HCT116 (cell line): ENCODE results near the gene POLR3F. TPM values are rescaled to one million over a fixed set of nuclear protein-coding genes. Genes with fewer than 3 reads are reported as not detected.

Experiments
- ATAC-seq: fragments of 200-7000 bp; cut with Tn5 transposase; 2 replicates; pipeline ENCODE4 v1.9.1; 2020; ENCODE audit warnings: mild to moderate bottlenecking, moderate library complexity
- BruUV-seq: library from RNA; stranded (reverse); fragments of 400-500 nt; replicated peaks from 2 replicates; lab custom pipeline; 2021; lab: Mats Ljungman, UMichigan
- CTCF ChIA-PET: fragments of 300-600 bp; sonication (Branson Sonifier 250); formaldehyde crosslinking; loops from one replicate; lab custom pipeline; 2021; ENCODE audit warnings: antibody characterized with exemption; lab: Charles Lee
- POLR2A ChIA-PET: fragments of 300-600, 350-600 bp; sonication (Branson Sonifier 250); formaldehyde crosslinking; loops from one replicate; lab custom pipeline; 2021; ENCODE audit warnings: antibody characterized with exemption; lab: Charles Lee
- RAD21 ChIA-PET, 2 experiments: fragments of 300-600 bp; sonication (Branson Sonifier 250); formaldehyde crosslinking; loops; one replicate each; lab custom pipeline; 2023; ENCODE audit warnings: low total read pairs in 2 of 2; ENCODE audit not compliant: uncharacterized antibody in 2 of 2, unreplicated experiment in 2 of 2, low non-redundant PET in 1 of 2; lab: Charles Lee
- DNase-seq: peaks from one replicate; pipeline ENCODE4 v3.0.0-alpha.2; 2010; ENCODE audit warnings: low read depth, low spot score
- H2AFZ ChIP-seq: fragments of 200-600 bp; shearing (Covaris generic), sonication (generic); 2 replicates; pipeline ENCODE4 v1.6.1; 2017; ENCODE audit warnings: low read depth, mixed run types, mixed read lengths, antibody characterized with exemption, low read length; ENCODE audit not compliant: poor library complexity, severe bottlenecking
- H3K27ac ChIP-seq: 2 replicates; pipeline ENCODE4 v1.5.1; 2012; ENCODE audit warnings: low read depth, low read length
- H3K27me3 ChIP-seq: fragments of 200-600 bp; sonication (generic); 2 replicates; pipeline ENCODE4 v1.6.1; 2016; ENCODE audit warnings: mixed run types, low read length, mixed read lengths; ENCODE audit not compliant: insufficient read depth
- H3K36me3 ChIP-seq, 2 experiments: fragments of 200-500 bp in 1 of 2; fragments of 200-600 bp in 1 of 2; sonication (Bioruptor generic) in 1 of 2; sonication (generic) in 1 of 2; 2 replicates each; pipeline versions ENCODE4 v1.5.1 to v1.6.1; 2014 to 2016; ENCODE audit warnings: low read length in 2 of 2, inconsistent platforms in 1 of 2, mixed read lengths in 1 of 2, mixed run types in 1 of 2; ENCODE audit not compliant: insufficient read depth in 2 of 2, control insufficient read depth in 1 of 2
- H3K4me1 ChIP-seq, 2 experiments: fragments of 200-600 bp in 1 of 2; sonication (generic) in 1 of 2; 2 replicates each; pipeline versions ENCODE4 v1.5.1 to v1.6.1; 2012 to 2017; ENCODE audit warnings: low read length in 2 of 2, inconsistent platforms in 1 of 2, mild to moderate bottlenecking in 1 of 2, mixed read lengths in 1 of 2, mixed run types in 1 of 2, moderate library complexity in 1 of 2; ENCODE audit not compliant: insufficient read depth in 2 of 2, control insufficient read depth in 1 of 2
- H3K4me2 ChIP-seq: fragments of 200-600 bp; sonication (generic); 2 replicates; pipeline ENCODE4 v1.6.1; 2017; ENCODE audit warnings: mixed run types, low read length, mixed read lengths
- H3K4me3 ChIP-seq, 2 experiments: fragments of 200-600 bp in 1 of 2; sonication (generic) in 1 of 2; replicated peaks in 1 of 2; 2 replicates each; pipeline ENCODE4 v1.5.1; 2011 to 2016; ENCODE audit warnings: low read length in 2 of 2, control low read depth in 1 of 2, low read depth in 1 of 2, mild to moderate bottlenecking in 1 of 2, mixed read lengths in 1 of 2, mixed run types in 1 of 2
- H3K79me2 ChIP-seq: fragments of 200-600 bp; sonication (generic); 2 replicates; pipeline ENCODE4 v1.6.1; 2017; ENCODE audit warnings: mild to moderate bottlenecking, mixed run types, low read length, moderate library complexity, mixed read lengths; ENCODE audit not compliant: insufficient read depth
- H3K9ac ChIP-seq: fragments of 200-600 bp; sonication (generic); 2 replicates; pipeline ENCODE4 v1.6.1; 2016; ENCODE audit warnings: low read length, mixed read lengths
- H3K9me2 ChIP-seq: fragments of 200-600 bp; sonication (generic), shearing (Covaris generic); 2 replicates; pipeline ENCODE4 v1.6.1; 2017; ENCODE audit warnings: mixed run types, mild to moderate bottlenecking, moderate library complexity; ENCODE audit not compliant: insufficient read depth
- H3K9me3 ChIP-seq, 2 experiments: fragments of 200-500 bp in 1 of 2; fragments of 200-600 bp in 1 of 2; sonication (Bioruptor generic) in 1 of 2; sonication (generic) in 1 of 2; 2 replicates each; pipeline ENCODE4 v1.6.1; 2014 to 2017; ENCODE audit warnings: low read length in 2 of 2, mixed read lengths in 2 of 2, inconsistent platforms in 1 of 2, low read depth in 1 of 2, mild to moderate bottlenecking in 1 of 2, mixed run types in 1 of 2, moderate library complexity in 1 of 2; ENCODE audit not compliant: control insufficient read depth in 1 of 2, insufficient read depth in 1 of 2
- H4K20me1 ChIP-seq: fragments of 200-600 bp; sonication (generic), shearing (Covaris generic); 2 replicates; pipeline ENCODE4 v1.6.1; 2017; ENCODE audit warnings: mixed run types, mild to moderate bottlenecking, moderate library complexity; ENCODE audit not compliant: insufficient read depth
- CBX3 ChIP-seq: IDR thresholded peaks from 2 replicates; pipeline ENCODE4 v1.6.1; 2012; ENCODE audit warnings: low read depth
- EGR1 ChIP-seq: IDR thresholded peaks from 2 replicates; pipeline ENCODE4 v1.6.1; 2012; ENCODE audit warnings: low read depth
- EZH2 ChIP-seq: fragments of 200-600 bp; sonication (generic); IDR thresholded peaks from 2 replicates; pipeline ENCODE4 v1.6.1; 2017; ENCODE audit warnings: antibody characterized with exemption, mixed run types
- POLR2AphosphoS5 ChIP-seq: IDR thresholded peaks from 2 replicates; pipeline ENCODE4 v1.6.1; 2011; ENCODE audit warnings: mild to moderate bottlenecking, low read depth, low read length, moderate library complexity
- RAD21 ChIP-seq: IDR thresholded peaks from 2 replicates; pipeline ENCODE4 v1.6.1; 2012; ENCODE audit warnings: low read depth, mild to moderate bottlenecking
- SP1 ChIP-seq: IDR thresholded peaks from 2 replicates; pipeline ENCODE4 v1.6.1; 2012; ENCODE audit warnings: low read depth
- YY1 ChIP-seq: IDR thresholded peaks from 2 replicates; pipeline ENCODE4 v1.6.1; 2011; ENCODE audit warnings: low read length, low read depth, moderate library complexity, mild to moderate bottlenecking; ENCODE audit not compliant: insufficient replicate concordance; ENCODE audit errors: extremely low read depth
- ZFX ChIP-seq: fragments of 450-650 bp; IDR thresholded peaks from 2 replicates; pipeline ENCODE4 v1.6.1; 2017
- intact Hi-C: fragments of 100-400 bp; cut with micrococcal nuclease; formaldehyde crosslinking; loops from 2 replicates; pipeline ENCODE4 v1.10.0; 2022
- total RNA-seq: library from RNA; stranded (reverse); gene quantifications from one replicate; pipeline ENCODE4 v1.2.1, GENCODE V29; 2021; ENCODE audit not compliant: unreplicated experiment
- TF ChIP-seq, protein P1 (sequence below), 3 experiments: fragments of 200-600 bp in 1 of 3; sonication (generic) in 1 of 3; IDR thresholded peaks in 2 of 3; conservative IDR thresholded peaks in 1 of 3; 2 replicates each; pipeline ENCODE4 v1.5.1; 2012 to 2017; ENCODE audit warnings: low read depth in 2 of 3, low read length in 2 of 3, antibody characterized with exemption in 1 of 3, borderline replicate concordance in 1 of 3, control low read depth in 1 of 3, mild to moderate bottlenecking in 1 of 3, mixed read lengths in 1 of 3, mixed run types in 1 of 3, moderate library complexity in 1 of 3; ENCODE audit not compliant: insufficient read depth in 1 of 3
- TF ChIP-seq, protein P2 (sequence below): IDR thresholded peaks from 2 replicates; pipeline ENCODE4 v1.6.1; 2011; ENCODE audit warnings: mild to moderate bottlenecking, low read length, moderate library complexity; ENCODE audit not compliant: insufficient replicate concordance; ENCODE audit errors: extremely low read depth

Gene POLR3F
- total RNA-seq, 1 experiment from 2014 or later = 11.4 TPM

DNA sequence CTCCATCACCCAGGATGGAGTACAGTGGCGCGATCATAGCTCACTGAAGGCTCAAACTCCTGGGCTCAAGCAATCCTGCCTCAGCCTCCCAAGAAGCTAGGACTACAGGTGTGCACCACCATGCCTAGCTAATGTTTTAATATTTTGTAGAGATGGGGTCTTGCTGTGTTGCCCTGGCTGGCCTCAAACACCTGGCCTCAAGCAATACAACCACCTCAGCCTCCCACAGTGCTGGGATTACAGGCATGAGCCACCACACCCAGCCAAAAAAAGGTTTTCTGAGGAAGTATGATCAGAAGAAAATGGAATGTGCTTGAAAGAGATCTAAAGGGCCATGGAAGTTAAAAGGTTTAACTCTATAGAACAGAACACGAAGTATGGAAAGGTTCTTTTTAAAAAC, 21.1 kb downstream of the POLR3F start:
- H3K36me3 ChIP-seq = peaks cover 23 to 27% of the 10 kb centered on the region in 2 experiments; a peak in 3 of 4 replicates
- CTCF ChIA-PET = no interaction called here

More for the DNA sequence above, 21.1 kb downstream of the POLR3F start:
- H4K20me1 ChIP-seq = no peaks in the 10 kb centered on the region
- DNase-seq (no peak), ATAC-seq (no peak)
- no peak overlapping the region for H3K4me2 ChIP-seq
- no peak overlapping the region for H3K4me3 ChIP-seq
- no TSS peak for BruUV-seq
- no peaks in the 10 kb centered on the region for H3K79me2 ChIP-seq
- no peak overlapping the region for H2AFZ ChIP-seq
- ChIA-PET RAD21 (no interaction called here), POLR2A (no interaction called here)
- H3K27me3 ChIP-seq = no peaks in the 10 kb centered on the region
- TF ChIP-seq EGR1 (no peak), ZFX (no peak), EZH2 (no peak), SP1 (no peak), CBX3 (no peak), POLR2AphosphoS5 (no peak), YY1 (no peak), RAD21 (no peak)
- TF ChIP-seq, protein P1, sequence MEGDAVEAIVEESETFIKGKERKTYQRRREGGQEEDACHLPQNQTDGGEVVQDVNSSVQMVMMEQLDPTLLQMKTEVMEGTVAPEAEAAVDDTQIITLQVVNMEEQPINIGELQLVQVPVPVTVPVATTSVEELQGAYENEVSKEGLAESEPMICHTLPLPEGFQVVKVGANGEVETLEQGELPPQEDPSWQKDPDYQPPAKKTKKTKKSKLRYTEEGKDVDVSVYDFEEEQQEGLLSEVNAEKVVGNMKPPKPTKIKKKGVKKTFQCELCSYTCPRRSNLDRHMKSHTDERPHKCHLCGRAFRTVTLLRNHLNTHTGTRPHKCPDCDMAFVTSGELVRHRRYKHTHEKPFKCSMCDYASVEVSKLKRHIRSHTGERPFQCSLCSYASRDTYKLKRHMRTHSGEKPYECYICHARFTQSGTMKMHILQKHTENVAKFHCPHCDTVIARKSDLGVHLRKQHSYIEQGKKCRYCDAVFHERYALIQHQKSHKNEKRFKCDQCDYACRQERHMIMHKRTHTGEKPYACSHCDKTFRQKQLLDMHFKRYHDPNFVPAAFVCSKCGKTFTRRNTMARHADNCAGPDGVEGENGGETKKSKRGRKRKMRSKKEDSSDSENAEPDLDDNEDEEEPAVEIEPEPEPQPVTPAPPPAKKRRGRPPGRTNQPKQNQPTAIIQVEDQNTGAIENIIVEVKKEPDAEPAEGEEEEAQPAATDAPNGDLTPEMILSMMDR (IDR thresholded peaks at IDR 0.05 in 2 of 3, conservative IDR thresholded peaks at IDR 0.05 in 1 of 3; ENCODE audit: borderline replicate concordance in 1 of 3, insufficient read depth in 1 of 3, low read depth in 2 of 3, low read length in 2 of 3) = no peak
- TF ChIP-seq, protein P2, sequence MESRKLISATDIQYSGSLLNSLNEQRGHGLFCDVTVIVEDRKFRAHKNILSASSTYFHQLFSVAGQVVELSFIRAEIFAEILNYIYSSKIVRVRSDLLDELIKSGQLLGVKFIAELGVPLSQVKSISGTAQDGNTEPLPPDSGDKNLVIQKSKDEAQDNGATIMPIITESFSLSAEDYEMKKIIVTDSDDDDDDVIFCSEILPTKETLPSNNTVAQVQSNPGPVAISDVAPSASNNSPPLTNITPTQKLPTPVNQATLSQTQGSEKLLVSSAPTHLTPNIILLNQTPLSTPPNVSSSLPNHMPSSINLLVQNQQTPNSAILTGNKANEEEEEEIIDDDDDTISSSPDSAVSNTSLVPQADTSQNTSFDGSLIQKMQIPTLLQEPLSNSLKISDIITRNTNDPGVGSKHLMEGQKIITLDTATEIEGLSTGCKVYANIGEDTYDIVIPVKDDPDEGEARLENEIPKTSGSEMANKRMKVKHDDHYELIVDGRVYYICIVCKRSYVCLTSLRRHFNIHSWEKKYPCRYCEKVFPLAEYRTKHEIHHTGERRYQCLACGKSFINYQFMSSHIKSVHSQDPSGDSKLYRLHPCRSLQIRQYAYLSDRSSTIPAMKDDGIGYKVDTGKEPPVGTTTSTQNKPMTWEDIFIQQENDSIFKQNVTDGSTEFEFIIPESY = no peak
- H3K4me1 ChIP-seq = no peaks in the 10 kb centered on the region
- H3K27ac ChIP-seq = no peak overlapping the region
- intact Hi-C loops = no loop called here
- H3K9me3 ChIP-seq = no peaks in the 10 kb centered on the region
- H3K9me2 ChIP-seq = no peaks in the 10 kb centered on the region
- H3K9ac ChIP-seq = no peak overlapping the region
